GM19238 (cell line): ENCODE measurements around the gene LRRC18.
A peak's percentile ranks its signal among the peaks of the same experiment; 100 is the strongest.

Experiments
- DNase-seq: peaks from one replicate; pipeline ENCODE4 v3.0.0; 2011; ENCODE audit warnings: low spot score; ENCODE audit not compliant: insufficient read length

Gene LRRC18

DNA sequence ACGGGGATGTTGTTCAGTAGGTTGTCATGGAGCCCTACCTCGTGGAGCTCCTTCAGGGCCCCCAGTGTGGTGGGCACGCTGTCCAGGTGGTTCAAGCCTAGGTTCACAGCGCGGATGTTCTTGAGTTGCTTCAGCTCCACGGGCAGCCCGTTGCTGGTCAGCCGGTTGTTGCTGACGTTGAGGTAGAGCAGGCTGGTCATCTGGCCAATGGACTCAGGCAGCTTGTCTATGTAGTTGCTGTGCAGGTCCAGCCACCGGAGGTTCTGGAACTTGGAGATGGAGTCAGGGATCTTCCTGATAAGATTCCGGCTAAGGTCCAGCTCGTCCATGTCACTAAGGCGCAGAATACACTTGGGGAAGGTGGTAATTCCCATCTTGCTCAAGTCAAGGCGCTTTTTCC, 26.0 kb downstream of the LRRC18 start:
- no peak for DNase-seq

DNA sequence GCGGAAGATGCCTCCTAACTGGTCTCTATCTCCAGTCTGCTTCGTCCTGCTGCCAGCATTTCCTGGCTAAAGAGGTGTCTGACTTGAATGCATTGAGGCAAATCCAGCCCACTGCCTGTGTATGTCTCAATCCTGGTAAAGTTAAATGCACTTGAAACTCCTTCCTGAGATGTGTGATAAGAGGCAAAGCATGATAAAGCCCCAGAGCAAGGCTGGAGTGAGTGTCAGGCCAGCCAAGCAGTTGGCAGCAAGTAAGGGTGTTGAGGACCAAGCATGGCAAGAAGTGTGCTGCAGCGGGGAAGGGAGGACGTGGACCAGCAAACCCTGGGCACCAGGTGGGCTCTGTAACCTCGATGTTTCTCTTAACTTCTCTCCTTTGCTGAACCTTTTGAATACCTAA, 29.1 kb downstream of the LRRC18 start:
- no peak for DNase-seq

DNA sequence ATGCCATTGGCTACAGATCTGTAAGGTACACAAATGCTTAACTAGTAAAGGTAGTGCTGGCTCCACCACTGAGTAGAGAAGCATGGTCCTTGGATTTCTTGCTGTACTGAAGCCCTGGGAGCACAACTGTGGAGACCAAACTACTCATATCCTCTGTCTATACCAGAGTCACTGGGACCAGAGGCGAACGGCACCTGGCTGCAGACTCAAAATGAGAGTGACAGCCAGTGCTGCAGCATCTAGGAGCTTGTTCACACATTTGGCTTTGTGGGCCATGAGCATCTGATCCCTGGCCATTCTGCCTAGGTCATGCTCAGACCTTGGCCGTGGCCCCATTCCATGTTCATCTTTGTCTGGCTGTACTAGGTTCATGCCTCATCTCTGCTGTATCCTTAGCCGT, 31.9 kb downstream of the LRRC18 start:
- peak; percentile 35 for DNase-seq

DNA sequence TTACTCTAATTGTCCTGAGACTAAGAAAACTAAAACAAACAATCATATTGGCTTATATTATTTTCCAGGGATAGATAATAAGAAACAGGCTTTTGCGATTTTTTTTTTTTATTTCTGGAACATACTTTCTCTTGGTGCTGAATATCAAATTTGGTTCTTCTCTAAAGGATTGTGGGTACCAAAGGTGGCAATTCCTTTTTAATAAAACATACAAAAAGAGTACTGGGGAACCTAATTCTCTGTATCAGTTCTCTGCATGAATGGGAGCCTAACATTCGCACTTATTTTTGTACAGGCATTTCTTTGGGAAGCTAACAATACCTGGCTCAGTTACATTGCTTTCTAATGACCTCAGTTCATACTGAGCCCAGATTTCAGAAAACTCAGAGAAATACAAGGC, 32.8 kb downstream of the LRRC18 start:
- DNase-seq: no peak

DNA sequence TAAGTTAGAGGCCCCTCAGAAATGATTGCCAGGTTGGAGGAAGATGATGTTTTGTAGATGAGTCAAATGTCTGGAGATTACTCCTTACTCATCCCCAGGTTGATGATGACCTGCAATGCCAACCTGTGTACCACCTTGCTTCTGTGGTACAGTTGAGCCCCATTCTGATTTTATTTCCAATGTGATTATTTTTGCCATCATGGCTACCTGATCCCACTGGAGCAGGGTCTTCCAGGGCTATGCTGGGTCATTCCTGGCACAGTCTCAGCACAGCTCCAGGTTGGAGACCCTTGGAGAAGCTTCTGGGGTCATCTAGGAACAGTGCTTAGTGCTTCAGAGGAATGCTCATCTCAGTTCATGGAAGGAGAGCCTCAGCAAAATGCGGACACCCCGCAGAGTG, 34.3 kb downstream of the LRRC18 start:
- DNase-seq: no peak

DNA sequence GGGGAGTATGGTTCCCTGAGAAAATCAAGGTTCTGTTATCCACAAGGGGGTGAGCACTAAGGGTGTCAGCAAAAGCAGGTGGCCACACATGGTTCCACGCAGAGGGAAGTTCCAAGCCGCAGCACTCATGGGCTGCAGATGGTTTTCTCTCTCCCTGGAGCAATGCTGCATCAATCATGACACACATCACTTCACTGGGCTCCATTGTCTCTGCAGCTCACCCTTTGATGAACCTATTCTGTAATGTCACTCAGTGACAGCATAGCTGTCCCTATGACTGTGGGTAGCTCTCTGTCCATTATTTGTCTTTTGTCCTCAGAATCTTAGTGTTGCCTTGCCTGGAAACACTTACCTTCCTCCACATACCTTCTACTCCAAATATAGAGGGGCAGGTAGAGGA, 34.8 kb downstream of the LRRC18 start:
- no peak for DNase-seq

DNA sequence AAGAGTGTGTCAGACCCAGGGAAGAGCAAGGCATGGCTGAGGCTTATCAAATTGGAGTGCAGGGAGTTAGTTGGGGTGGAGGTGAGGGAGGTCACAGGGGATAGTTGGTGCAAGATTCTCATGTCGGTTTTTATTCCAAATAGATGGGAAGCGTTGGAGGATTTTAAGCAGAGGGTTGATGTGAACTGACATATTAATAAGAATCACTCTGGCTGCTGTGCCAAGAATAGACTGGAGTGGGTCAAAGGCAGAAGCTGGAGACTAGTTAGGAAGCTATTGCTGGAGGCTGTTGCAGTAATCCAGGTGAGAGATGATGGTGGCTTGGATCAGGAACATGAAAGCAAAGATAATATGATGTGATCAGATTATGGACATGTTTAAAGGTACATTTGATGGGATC, 36.5 kb downstream of the LRRC18 start:
- no peak for DNase-seq

DNA sequence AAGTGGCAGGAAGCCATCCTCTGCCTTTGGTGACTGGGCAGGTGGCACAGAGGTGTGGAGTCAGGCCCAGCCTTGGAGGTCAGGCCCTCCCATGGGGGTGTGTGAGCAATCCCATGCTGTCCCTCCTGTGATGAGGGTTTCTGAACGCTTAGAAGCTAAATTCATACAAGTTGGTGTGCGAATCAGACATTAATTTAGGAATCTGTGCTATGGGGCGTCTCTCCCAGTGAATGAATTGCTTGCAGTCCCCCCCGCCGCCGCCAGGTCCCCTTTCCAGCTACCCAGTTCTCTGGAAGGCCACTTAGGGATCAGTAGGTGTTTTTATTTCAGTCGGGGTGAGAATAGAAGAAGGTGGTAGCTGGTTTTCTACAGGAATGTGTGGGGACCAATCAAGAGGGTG, 37.5 kb downstream of the LRRC18 start:
- DNase-seq: no peak

DNA sequence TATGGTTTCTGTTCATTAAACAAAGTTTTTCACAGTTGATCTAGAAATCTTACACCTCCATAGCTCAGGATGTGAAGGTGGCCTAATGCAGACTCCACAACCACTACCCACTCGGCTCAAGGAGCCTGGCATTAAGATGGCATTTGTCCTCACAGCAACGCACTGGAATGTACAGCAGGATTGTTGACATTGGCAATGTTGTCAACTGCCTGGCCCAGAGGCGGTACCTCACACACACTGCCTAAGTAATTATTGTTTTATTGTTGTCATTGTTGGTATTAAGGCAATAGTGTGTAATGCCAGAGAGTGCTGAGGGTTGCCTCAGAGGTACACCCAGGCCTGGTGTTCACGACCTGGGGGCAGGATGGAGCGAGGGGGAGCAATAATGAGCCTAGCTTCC, 38.3 kb downstream of the LRRC18 start:
- no peak for DNase-seq

DNA sequence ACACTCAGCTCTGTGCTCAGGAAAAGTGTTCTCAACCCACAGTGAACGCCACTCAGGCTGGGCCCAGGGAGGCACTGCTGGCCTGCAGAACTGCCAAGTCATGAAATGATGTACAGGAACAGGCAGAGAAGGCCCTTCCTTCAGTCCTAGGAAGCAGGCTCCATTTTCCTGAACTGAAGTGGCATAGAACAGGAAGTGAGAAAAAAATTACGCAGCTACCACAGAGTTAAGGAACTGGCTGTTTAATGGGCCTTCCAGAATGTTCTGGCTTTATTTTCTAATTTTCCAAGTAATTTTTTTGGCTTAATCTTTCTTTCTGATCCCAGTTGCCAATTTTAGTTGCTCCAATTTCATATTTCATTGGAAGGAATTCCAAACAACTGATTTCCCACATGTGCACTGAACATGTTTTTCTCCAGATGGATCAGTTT, 39.3 kb downstream of the LRRC18 start:
- no peak for DNase-seq

DNA sequence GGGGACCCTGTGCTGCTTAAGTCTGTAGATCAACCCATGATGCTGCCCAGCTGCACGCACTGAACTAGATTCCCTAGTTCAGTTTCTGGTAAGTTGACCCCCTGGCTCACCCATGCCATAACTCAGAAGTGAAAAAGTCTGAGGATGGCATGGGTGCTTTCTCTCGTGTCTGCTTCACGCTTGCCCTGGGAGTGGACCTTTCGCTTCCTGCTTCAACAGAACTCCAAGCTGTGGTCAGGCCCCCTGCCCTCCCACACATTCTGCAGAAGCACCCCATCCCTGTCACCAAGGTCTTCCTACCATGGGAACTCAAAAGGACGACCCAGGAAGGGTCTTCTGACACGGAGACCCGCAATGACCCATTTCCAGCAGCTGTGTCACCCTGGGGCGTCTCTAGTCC, 39.9 kb downstream of the LRRC18 start:
- DNase-seq: no peak

DNA sequence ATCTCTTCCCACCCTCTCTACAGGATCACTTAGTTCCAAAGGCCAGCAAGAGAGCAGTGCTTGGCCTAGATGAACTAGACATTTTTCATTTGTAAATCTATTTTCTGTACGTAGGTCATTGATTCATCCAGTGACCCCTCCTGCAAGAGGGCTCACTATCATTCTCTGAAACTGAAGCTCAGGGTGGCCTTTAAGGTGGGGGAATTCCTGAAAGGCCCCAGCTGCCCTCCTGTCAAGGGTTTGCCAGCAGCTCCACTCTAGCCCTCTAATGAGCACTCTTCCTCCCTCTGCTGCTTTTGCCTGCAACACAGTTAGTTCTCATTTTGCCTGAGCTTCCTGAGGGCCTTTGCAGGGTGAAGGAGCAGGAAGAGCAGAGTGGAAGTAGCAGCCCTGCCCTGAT, 41.2 kb downstream of the LRRC18 start:
- no peak for DNase-seq

DNA sequence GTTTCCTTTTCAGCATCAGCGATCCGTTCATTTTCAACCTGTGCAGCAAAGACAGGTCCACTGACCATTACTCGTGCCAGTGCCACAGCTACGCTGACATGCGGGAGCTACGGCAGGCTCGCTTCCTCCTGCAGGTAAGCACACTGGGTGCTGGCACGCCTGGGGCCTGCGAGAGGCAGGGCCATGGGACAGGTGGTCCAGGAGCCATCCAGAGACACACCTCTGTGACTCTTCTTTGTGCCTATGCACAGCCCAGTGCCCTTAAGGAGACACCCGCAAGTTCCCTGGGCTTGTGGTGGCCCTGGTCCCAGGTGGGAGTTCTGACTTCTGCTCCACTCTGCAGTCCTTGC, 42.2 kb downstream of the LRRC18 start:
- DNase-seq: no peak

DNA sequence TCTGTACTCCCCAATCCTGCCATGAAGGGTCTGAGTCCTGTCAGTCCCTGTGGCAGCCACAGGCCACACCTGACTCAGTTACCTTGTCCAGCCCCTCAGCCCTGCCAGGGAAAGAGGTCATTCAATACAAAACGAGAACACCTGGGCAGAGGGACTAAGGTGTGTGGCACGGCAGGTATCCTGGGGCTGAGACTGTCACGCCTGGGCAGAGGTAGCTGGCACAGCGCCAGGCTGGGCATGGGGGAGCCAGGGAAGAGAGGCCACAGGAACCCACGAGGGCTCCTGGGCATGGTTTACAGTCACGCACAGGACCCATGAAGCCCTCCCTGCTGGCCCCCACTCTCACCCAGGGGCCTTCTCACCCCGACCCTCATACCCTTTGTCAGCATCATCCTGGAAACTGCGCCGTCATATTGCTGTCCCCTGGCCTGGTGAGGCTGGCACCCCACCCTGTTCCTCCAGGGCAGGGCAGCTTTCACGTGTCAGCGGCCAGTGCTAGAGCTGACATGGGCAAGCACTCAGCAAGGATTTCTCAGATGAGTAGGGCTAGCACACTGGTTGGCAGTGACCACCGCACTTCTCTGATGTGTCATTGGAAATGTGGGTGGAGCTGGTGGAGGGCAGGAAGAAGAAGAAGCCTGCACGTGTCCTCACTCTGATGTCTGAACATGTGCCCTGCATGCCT, 42.7 kb downstream of the LRRC18 start:
- DNase-seq: no peak

DNA sequence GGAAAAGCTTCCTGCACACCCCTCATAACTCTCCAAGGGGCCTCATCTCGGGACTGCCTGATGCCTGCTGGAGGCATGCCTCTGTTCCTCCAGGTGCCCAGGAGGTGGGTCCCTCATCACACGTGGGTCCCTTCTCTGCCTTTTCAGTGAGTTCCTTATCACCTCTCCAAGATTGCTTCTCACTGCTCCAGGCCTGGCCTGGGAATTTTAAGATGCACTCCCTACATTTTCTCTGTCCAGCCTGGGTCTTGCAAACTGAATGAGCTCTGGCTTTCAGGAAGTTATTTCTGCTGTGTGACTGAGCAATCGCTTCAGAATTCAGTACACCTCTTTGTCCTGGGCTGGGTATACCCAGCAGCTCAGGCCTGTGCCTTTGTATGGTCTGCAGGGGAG, 43.8 kb downstream of the LRRC18 start:
- no peak for DNase-seq

DNA sequence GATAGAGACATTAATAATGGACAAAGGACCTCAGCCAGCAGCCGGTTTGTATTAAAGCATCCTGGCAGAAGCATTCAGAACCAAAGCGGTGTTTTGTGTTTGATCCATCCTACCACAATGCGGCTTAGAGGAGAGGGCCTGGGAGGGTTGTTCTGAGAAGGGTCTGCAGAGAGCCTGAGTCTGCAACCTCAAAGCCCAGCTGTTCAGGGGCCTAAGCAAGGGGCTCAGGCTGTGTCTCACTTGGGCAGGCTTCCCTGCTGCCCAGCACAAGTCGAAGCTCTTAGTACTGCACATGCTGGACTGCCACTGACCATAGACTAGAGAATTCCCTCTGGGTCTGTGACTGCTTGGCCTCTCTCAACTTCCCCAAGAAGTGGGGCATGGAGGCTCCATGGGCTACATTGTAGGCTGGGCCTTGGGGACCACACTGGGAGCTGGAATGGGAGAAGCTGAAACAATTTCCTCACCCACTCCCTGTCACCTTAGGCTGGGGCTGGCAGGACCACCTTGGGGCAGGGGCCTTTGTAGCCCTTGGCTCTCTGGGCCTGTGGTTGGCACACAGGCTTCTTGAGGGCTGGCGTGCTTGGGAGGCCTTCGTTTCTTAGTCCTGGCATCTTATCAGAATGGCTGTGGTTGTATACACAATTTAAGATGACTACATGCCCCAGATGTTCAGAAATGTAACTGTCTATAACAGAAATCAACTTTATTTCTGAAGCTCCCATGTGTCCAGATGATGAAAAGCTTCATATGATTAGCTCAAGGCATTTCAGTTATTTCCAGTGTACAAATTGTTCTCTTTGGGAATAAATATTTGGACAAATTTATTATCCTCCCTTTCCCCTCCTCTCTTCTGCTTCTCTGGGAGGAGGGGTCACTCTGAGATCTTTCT, 44.5 kb downstream of the LRRC18 start:
- no peak for DNase-seq

DNA sequence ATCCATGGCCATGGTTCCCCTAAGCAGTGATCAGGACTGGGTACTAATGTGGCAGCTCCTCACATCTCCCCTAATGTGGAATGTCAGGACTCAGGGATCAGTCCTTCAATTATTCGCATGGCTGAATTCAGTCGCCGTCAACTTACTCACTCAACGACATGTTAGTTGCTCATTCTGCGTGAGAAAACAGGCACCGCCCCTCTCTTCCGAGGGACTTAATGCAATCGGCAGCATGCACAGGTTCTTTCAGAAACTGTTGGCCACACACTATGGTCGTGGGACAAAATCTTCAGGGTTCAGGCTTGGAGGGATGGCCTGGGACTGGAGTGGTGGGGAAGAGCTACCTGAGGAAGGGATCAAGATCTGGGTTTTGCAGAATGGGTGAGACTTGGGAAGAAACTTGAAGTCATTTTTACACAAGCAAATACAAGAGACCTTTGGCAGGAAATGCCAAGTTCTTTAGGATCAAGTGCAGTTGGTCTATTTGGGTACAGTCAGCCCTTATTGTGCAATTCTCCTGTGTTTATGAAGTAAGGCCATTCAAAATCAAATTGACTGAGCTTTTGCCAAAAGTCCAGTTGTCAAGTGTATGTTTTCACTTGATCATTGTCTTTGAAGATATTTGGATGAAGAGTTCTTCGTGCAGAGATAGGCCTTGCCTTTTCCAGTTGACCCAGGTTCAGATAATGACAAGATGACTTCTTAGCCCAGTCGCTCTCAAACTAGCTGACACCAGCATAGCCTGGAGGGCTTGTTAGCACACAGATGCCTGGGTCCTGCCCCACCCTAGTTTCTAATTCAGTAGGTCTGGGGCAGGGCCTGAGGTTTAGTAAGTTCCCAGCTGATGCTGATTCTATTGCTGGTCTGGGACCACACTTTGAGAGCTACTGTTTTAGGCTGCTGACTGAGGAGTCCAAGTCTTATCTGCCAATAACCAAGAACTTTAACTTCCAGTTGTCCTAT, 48.5 kb downstream of the LRRC18 start:
- DNase-seq: no peak

DNA sequence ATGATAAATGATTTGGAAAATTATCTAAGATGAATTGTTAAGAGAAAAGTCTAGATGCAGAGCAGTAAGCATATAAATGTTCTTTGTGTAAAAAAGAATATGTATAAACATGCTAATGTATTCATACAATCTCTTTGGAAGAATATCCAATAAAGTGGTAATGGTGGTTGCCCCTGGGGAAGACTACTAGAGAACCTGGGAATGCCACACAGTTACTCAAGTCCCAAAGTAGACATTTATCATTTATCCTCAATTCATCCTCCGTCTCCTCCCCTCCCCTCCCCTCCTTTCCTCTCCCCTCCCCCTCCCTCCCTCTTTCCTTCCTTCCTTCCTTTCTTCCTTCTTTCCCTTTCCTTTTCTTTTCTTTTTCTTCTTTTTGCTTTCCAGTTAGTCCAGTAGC, 51.7 kb downstream of the LRRC18 start:
- DNase-seq: no peak

DNA sequence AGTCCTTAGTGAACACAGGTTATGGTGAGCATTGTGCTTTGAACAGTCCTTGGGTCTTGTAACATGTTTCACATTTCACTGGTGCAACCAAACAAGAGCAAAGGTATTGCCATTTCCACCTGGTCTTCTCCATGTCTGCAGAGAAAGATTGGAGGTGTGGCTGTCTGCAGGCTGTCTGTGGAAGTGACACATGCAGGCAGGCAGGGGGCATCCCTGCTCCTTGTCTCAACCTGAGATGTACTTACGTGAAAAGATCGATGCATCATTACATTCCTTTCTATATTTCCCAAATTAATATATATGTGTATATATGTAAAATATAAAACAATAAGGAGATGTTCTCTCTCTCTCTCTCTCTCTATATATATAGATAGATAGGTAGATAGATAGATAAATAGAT, 54.3 kb downstream of the LRRC18 start:
- no peak for DNase-seq

DNA sequence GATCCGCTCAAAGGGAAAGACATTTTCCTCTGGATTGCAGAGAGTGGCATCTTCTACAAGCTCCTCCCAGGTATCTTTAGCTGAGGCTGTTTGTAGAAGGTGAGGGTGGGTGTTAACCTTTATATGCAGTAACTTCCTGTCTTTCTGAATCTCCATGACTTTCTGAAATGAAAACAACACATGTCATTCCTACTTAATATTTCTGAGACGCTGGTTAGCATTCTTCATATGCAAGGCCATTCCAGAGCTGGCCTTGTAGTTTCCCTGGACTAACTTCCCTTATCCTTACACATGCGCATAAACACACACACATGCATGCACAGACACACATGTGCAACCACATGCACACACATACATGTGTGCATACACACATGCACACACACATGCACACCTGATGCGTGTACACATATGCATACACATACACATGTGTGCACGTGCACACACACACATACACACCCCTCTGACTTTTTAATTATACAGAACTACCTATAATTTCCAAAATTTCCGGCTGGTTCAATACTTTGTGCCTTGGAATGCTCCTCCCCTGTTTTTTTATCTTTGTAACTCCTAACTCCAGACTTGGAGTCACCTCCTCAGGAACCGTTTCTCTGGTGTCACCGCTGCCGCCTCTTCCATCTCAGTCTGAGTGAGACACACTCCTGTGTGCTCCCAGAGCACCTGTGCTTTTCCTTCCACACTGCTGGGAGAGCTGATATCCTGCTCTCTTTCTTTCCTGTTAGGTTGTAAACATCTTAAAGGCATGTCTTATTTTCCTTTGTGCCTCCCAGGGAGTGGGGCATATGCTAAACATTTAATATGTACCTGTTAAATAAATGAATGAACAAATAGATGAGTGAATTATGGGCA, 55.2 kb downstream of the LRRC18 start:
- DNase-seq: no peak

DNA sequence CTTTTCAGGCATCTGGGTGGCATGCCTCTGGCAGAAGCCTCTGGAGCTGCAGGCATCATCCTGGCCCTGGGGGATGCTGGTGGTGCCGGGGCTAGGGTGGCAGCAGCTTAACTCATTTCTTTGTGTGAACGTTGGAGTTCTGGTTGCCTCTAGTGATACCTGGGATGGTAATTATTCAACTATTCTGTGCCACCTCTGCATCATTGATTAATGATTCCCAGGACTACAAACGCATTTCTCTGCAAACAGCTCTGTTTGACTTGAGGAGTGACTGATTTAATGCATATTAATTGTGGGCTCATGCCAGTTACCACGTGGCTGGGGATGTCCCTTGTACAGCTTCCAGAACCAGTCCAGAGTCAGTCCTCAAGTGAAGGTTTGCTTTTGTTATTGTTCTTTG, 55.9 kb downstream of the LRRC18 start:
- no peak for DNase-seq
